ENCODE data around the gene CA10. TPM values are rescaled to one million over a fixed set of nuclear protein-coding genes. Genes with fewer than 3 reads are reported as not detected.

CA10 gene
- total RNA-seq, 1 donor from 2014 or later, result 0.20 TPM

GRCh38 chr17:51676691-51677487 lies 481.6 kb downstream of the CA10 start:
- no peak for TF ChIP-seq CTCF (IDR thresholded peaks at IDR 0.05; ENCODE audit: unreplicated experiment)
- H3K27ac Mint-ChIP-seq, result no peak overlapping the region
- H3K36me3 Mint-ChIP-seq, result no peaks in the 10 kb centered on the region
- no peak for DNase-seq (ENCODE audit: low spot score in 2 of 2, unreplicated experiment in 2 of 2)
- no peaks in the 10 kb centered on the region for H3K4me1 Mint-ChIP-seq
- peaks cover 46% of the 10 kb centered on the region for H3K27me3 Mint-ChIP-seq (ENCODE audit: low read depth)
- no peaks in the 10 kb centered on the region for H3K9me3 Mint-ChIP-seq
- H3K4me3 Mint-ChIP-seq, result no peak overlapping the region

- no peak for TF ChIP-seq CTCF (IDR thresholded peaks at IDR 0.05; ENCODE audit: unreplicated experiment)
- DNase-seq (ENCODE audit: low spot score in 2 of 2, unreplicated experiment in 2 of 2), result no peak
- no peaks in the 10 kb centered on the region for H3K36me3 Mint-ChIP-seq
- H3K9me3 Mint-ChIP-seq, result no peaks in the 10 kb centered on the region
- H3K27me3 Mint-ChIP-seq (ENCODE audit: low read depth), result peaks cover 31% of the 10 kb centered on the region
- no peak overlapping the region for H3K4me3 Mint-ChIP-seq
- no peaks in the 10 kb centered on the region for H3K4me1 Mint-ChIP-seq
- H3K27ac Mint-ChIP-seq, result no peak overlapping the region
These were observed 483.8 kb downstream of the CA10 start for GRCh38 chr17:51674579-51675255.

- no peaks in the 10 kb centered on the region for H3K4me1 Mint-ChIP-seq
- H3K27me3 Mint-ChIP-seq (ENCODE audit: low read depth), result peaks cover 31% of the 10 kb centered on the region
- H3K36me3 Mint-ChIP-seq, result no peaks in the 10 kb centered on the region
- no peak overlapping the region for H3K27ac Mint-ChIP-seq
- DNase-seq (ENCODE audit: low spot score in 2 of 2, unreplicated experiment in 2 of 2), result no peak
- TF ChIP-seq CTCF (IDR thresholded peaks at IDR 0.05; ENCODE audit: unreplicated experiment), result no peak
- no peaks in the 10 kb centered on the region for H3K9me3 Mint-ChIP-seq
- no peak overlapping the region for H3K4me3 Mint-ChIP-seq
These were observed 485.4 kb downstream of the CA10 start for GRCh38 chr17:51673070-51673469.

- no peak overlapping the region for H3K4me3 Mint-ChIP-seq
- no peak overlapping the region for H3K27ac Mint-ChIP-seq
- H3K36me3 Mint-ChIP-seq, result no peaks in the 10 kb centered on the region
- H3K27me3 Mint-ChIP-seq (ENCODE audit: low read depth), result peaks cover 33% of the 10 kb centered on the region
- H3K9me3 Mint-ChIP-seq, result no peaks in the 10 kb centered on the region
- no peak for TF ChIP-seq CTCF (IDR thresholded peaks at IDR 0.05; ENCODE audit: unreplicated experiment)
- DNase-seq (ENCODE audit: low spot score in 2 of 2, unreplicated experiment in 2 of 2), result no peak
- H3K4me1 Mint-ChIP-seq, result no peaks in the 10 kb centered on the region
These were observed 486.4 kb downstream of the CA10 start for GRCh38 chr17:51672065-51672464.

GRCh38 chr17:51670899-51671298 lies 487.6 kb downstream of the CA10 start:
- no peaks in the 10 kb centered on the region for H3K36me3 Mint-ChIP-seq
- no peak for DNase-seq (ENCODE audit: low spot score in 2 of 2, unreplicated experiment in 2 of 2)
- H3K27ac Mint-ChIP-seq, result no peak overlapping the region
- no peaks in the 10 kb centered on the region for H3K4me1 Mint-ChIP-seq
- H3K27me3 Mint-ChIP-seq (ENCODE audit: low read depth), result peaks cover 28% of the 10 kb centered on the region
- no peak overlapping the region for H3K4me3 Mint-ChIP-seq
- H3K9me3 Mint-ChIP-seq, result no peaks in the 10 kb centered on the region
- TF ChIP-seq CTCF (IDR thresholded peaks at IDR 0.05; ENCODE audit: unreplicated experiment), result no peak

Measured in mesothelial cell of epicardium (in vitro differentiated cells).